CD4-positive, CD25-positive, alpha-beta regulatory T cell (primary cell): ENCODE measurements around the gene FBXO38. TPM values are rescaled to one million over a fixed set of nuclear protein-coding genes. Genes with fewer than 3 reads are reported as not detected.

Experiments
- ATAC-seq, 2 donors: fragments of 150-1000 bp; cut with Tn5 transposase; one replicate each; pipeline ENCODE4 v1.10.0; 2021; ENCODE audit warnings: low read depth in 2 of 2, moderate number of reproducible peaks in 2 of 2, moderate library complexity in 1 of 2
- DNase-seq, 3 donors: peaks; one replicate each; pipeline versions ENCODE4 v3.0.0 to v3.0.0-alpha.2; 2012 to 2022; ENCODE audit warnings: mixed read lengths in 1 of 3
- H3K27ac ChIP-seq: one replicate; pipeline ENCODE4 v1.7.0; 2013; ENCODE audit warnings: mild to moderate bottlenecking, low read length; ENCODE audit not compliant: insufficient read depth, poor library complexity, severe bottlenecking
- H3K27me3 ChIP-seq: one replicate; pipeline ENCODE4 v1.7.0; 2013; ENCODE audit warnings: low read length; ENCODE audit not compliant: control insufficient read depth, insufficient read depth
- H3K36me3 ChIP-seq: one replicate; pipeline ENCODE4 v1.7.0; 2013; ENCODE audit warnings: mild to moderate bottlenecking, low read length, moderate library complexity; ENCODE audit not compliant: control insufficient read depth, insufficient read depth
- H3K4me1 ChIP-seq: 2 replicates; pipeline ENCODE4 v1.7.0; 2013; ENCODE audit warnings: mild to moderate bottlenecking, low read length; ENCODE audit not compliant: insufficient read depth, control insufficient read depth, poor library complexity, severe bottlenecking
- H3K4me3 ChIP-seq: one replicate; pipeline ENCODE4 v1.7.0; 2013; ENCODE audit warnings: low read depth, mild to moderate bottlenecking, low read length, moderate library complexity
- H3K9me3 ChIP-seq, 2 experiments: 1 replicate in 1 of 2; 2 replicates in 1 of 2; pipeline ENCODE4 v1.7.0; 2013; ENCODE audit warnings: low read length in 2 of 2, mild to moderate bottlenecking in 1 of 2, moderate library complexity in 1 of 2; ENCODE audit not compliant: control insufficient read depth in 2 of 2
- H3K27ac Mint-ChIP-seq, 3 donors: one replicate each; pipeline ENCODE4 v1.8.0; 2020 to 2022; ENCODE audit warnings: mild to moderate bottlenecking in 3 of 3, mixed read lengths in 3 of 3, moderate library complexity in 2 of 3
- H3K27me3 Mint-ChIP-seq: one replicate; pipeline ENCODE4 v1.8.0; 2022; ENCODE audit warnings: mild to moderate bottlenecking, mixed read lengths
- H3K36me3 Mint-ChIP-seq: one replicate; pipeline ENCODE4 v1.8.0; 2020; ENCODE audit warnings: mixed read lengths
- H3K4me1 Mint-ChIP-seq, 4 donors: one replicate each; pipeline ENCODE4 v1.8.0; 2020 to 2022; ENCODE audit warnings: mixed read lengths in 4 of 4, mild to moderate bottlenecking in 1 of 4
- H3K4me3 Mint-ChIP-seq, 4 donors: one replicate each; pipeline ENCODE4 v1.8.0; 2020 to 2022; ENCODE audit warnings: mild to moderate bottlenecking in 4 of 4, mixed read lengths in 4 of 4, moderate library complexity in 3 of 4
- H3K9me3 Mint-ChIP-seq, 7 donors: one replicate each; pipeline ENCODE4 v1.8.0; 2020 to 2022; ENCODE audit warnings: mixed read lengths in 7 of 7, mild to moderate bottlenecking in 3 of 7, moderate library complexity in 2 of 7
- polyA plus RNA-seq, 4 donors: library from polyadenylated mRNA; unstranded; fragments of 300-500 nt; fragmentation: Illumina TruSeq; gene quantifications; one replicate each; pipeline ENCODE4 v1.2.3, GENCODE V29; 2021
- total RNA-seq: library from RNA; stranded (reverse); gene quantifications from one replicate; pipeline ENCODE4 v1.2.3, GENCODE V29; 2022

FBXO38 gene
- total and polyA plus RNA-seq, 5 donors from 2014 or later: 16.0 to 54.6 (median 20.4) TPM

DNA sequence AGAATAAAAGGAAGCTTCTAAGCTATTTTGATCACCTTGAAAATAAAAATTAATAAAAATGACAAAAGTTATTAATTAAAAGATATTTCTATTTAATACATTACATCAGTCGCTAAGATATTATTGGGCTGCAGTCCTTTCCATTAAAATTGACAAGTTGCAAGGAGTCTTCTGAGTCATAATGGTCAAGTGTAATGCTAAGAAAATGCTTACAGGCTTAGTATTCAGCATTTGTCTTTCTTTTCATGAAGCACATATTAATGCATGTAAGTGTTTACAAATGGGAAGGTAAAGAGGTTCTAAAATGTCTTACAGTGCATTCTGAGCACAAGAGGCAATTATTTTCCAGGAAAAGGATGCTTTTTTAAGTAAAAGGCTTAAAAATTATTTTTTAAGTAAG, 31.1 kb upstream of the FBXO38 start:
- Histone ChIP-seq H3K36me3 (no peaks in the 10 kb centered on the region), H3K9me3 (no peaks in the 10 kb centered on the region), H3K27ac (no peak overlapping the region), H3K27me3 (no peaks in the 10 kb centered on the region), H3K4me1 (no peaks in the 10 kb centered on the region), H3K4me3 (no peak overlapping the region)
- H3K4me3 Mint-ChIP-seq: no peak overlapping the region
- H3K9me3 Mint-ChIP-seq: peaks cover 0 to 4% (median 0%) of the 10 kb centered on the region in 7 donors
- no peak for ATAC-seq
- no peak overlapping the region for H3K27ac Mint-ChIP-seq
- peaks cover 5% of the 10 kb centered on the region for H3K36me3 Mint-ChIP-seq
- H3K4me1 Mint-ChIP-seq: no peaks in the 10 kb centered on the region
- H3K27me3 Mint-ChIP-seq: peaks cover 15% of the 10 kb centered on the region
- no peak for DNase-seq

GRCh38 chr5:148353634-148354033, 30.1 kb upstream of the FBXO38 start:
- no peak overlapping the region for H3K4me3 ChIP-seq
- no peaks in the 10 kb centered on the region for H3K27me3 ChIP-seq
- Mint-ChIP-seq H3K4me3 (no peak overlapping the region), H3K27ac (no peak overlapping the region), H3K4me1 (no peaks in the 10 kb centered on the region), H3K9me3 (peaks cover 0 to 4% (median 0%) of the 10 kb centered on the region in 7 donors), H3K27me3 (peaks cover 12% of the 10 kb centered on the region), H3K36me3 (peaks cover 5% of the 10 kb centered on the region)
- H3K27ac ChIP-seq: no peak overlapping the region
- H3K36me3 ChIP-seq: no peaks in the 10 kb centered on the region
- no peaks in the 10 kb centered on the region for H3K4me1 ChIP-seq
- no peaks in the 10 kb centered on the region for H3K9me3 ChIP-seq
- DNase-seq (no peak), ATAC-seq (no peak)

DNA sequence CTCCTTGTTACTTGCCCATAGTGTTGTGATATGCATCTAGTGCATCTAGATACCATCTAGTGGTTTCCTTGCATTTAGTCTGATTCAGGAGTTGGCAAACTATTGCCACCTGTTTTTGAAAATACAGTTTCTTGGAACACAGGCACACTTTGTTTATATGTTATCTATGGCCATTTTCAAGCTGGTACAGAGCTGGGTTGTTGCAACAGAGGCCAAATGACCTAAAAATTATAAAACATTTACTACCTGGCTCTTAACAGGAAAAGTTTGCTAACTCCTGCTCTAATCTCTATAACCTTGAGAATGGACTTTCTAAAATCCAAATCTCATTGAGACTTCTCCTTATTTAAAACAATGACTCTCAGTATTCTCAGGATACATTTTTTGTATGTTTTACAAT, 19.4 kb upstream of the FBXO38 start:
- H3K9me3 Mint-ChIP-seq: peaks cover 0 to 11% (median 4%) of the 10 kb centered on the region in 7 donors
- ATAC-seq: no peak

DNA sequence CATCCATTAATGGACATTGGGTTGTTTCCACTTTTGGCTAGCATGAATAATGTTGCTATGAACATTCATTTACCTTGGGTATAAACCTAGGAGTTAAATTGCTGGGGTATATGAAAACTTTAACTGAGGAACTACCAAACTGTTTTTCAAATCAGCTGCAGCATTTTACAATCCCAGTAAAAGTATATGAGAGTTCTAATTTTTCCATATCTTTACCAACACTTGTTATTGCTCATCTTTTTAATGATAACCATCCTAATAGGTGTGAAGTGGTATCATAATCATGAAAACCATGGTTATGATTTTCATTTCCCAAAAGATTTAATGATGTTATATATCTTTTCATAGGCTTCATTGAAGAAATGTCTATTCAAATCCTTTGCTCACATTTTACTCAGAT, 15.5 kb upstream of the FBXO38 start:
- no peak overlapping the region for H3K27ac Mint-ChIP-seq
- no peak overlapping the region for H3K27ac ChIP-seq
- DNase-seq: no peak
- H3K9me3 ChIP-seq: peaks cover 0 to 9% of the 10 kb centered on the region in 2 experiments
- no peaks in the 10 kb centered on the region for H3K27me3 Mint-ChIP-seq
- no peak overlapping the region for H3K4me3 ChIP-seq
- no peaks in the 10 kb centered on the region for H3K27me3 ChIP-seq
- H3K4me3 Mint-ChIP-seq: no peak overlapping the region
- peaks cover 8% of the 10 kb centered on the region for H3K36me3 Mint-ChIP-seq
- no peak for ATAC-seq
- no peaks in the 10 kb centered on the region for H3K4me1 Mint-ChIP-seq
- no peaks in the 10 kb centered on the region for H3K4me1 ChIP-seq
- H3K36me3 ChIP-seq: no peaks in the 10 kb centered on the region
- peaks cover 0 to 17% (median 4%) of the 10 kb centered on the region in 7 donors for H3K9me3 Mint-ChIP-seq

More for the DNA sequence above, 19.4 kb upstream of the FBXO38 start:
- H3K27ac Mint-ChIP-seq: no peak overlapping the region
- Histone ChIP-seq H3K9me3 (peaks cover 0 to 9% of the 10 kb centered on the region in 2 experiments), H3K27ac (no peak overlapping the region), H3K4me3 (no peak overlapping the region), H3K36me3 (no peaks in the 10 kb centered on the region), H3K27me3 (no peaks in the 10 kb centered on the region), H3K4me1 (no peaks in the 10 kb centered on the region)
- H3K4me3 Mint-ChIP-seq: no peak overlapping the region
- no peak for DNase-seq
- no peaks in the 10 kb centered on the region for H3K27me3 Mint-ChIP-seq
- H3K4me1 Mint-ChIP-seq: peaks cover 0 to 4% (median 0%) of the 10 kb centered on the region in 4 donors
- H3K36me3 Mint-ChIP-seq: no peaks in the 10 kb centered on the region

DNA sequence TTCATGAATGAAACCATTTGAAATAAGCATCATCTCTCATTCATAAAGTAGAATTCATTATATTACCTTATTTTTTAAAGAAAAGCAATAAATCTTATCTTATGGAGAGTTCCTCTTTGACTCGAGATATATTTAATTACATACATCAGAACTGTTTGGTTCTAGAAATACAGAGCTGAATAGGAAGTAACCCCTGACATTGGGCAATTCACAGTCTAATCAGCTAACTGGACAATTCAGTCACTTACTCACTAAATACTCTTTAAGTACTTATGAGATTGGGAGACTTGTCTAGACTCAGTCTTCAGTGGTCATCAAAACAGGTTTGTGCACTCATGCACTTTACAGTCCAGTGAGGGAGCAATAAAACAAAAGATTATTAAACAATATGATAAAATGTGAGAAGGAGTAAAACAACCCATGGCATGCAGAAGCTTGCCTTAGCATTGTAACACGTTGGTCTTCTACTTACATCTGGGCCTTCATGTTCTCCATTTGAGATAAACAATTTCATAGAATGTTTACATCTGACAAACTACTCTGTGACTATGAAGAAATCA, 11.5 kb upstream of the FBXO38 start:
- Mint-ChIP-seq H3K36me3 (peaks cover 16% of the 10 kb centered on the region), H3K4me1 (peaks cover 0 to 3% (median 0%) of the 10 kb centered on the region in 4 donors)

GRCh38 chr5:148372893-148373292, 10.9 kb upstream of the FBXO38 start:
- Mint-ChIP-seq H3K27me3 (no peaks in the 10 kb centered on the region), H3K9me3 (peaks cover 0 to 16% (median 4%) of the 10 kb centered on the region in 7 donors), H3K4me3 (no peak overlapping the region), H3K4me1 (peaks cover 0 to 3% (median 0%) of the 10 kb centered on the region in 4 donors), H3K27ac (no peak overlapping the region), H3K36me3 (peaks cover 21% of the 10 kb centered on the region)
- no peak for DNase-seq
- H3K27me3 ChIP-seq: no peaks in the 10 kb centered on the region
- H3K27ac ChIP-seq: no peak overlapping the region
- H3K36me3 ChIP-seq: no peaks in the 10 kb centered on the region
- no peaks in the 10 kb centered on the region for H3K4me1 ChIP-seq
- ATAC-seq: no peak
- peaks cover 0 to 8% of the 10 kb centered on the region in 2 experiments for H3K9me3 ChIP-seq
- H3K4me3 ChIP-seq: no peak overlapping the region

More for the DNA sequence above, 11.5 kb upstream of the FBXO38 start:
- no peaks in the 10 kb centered on the region for H3K27me3 ChIP-seq
- DNase-seq (no peak), ATAC-seq (no peak)
- H3K9me3 Mint-ChIP-seq: peaks cover 0 to 17% (median 4%) of the 10 kb centered on the region in 7 donors
- H3K9me3 ChIP-seq: peaks cover 0 to 9% of the 10 kb centered on the region in 2 experiments
- no peaks in the 10 kb centered on the region for H3K27me3 Mint-ChIP-seq
- no peak overlapping the region for H3K27ac ChIP-seq
- H3K27ac Mint-ChIP-seq: no peak overlapping the region
- H3K4me1 ChIP-seq: no peaks in the 10 kb centered on the region
- no peak overlapping the region for H3K4me3 ChIP-seq
- no peak overlapping the region for H3K4me3 Mint-ChIP-seq
- H3K36me3 ChIP-seq: no peaks in the 10 kb centered on the region

DNA sequence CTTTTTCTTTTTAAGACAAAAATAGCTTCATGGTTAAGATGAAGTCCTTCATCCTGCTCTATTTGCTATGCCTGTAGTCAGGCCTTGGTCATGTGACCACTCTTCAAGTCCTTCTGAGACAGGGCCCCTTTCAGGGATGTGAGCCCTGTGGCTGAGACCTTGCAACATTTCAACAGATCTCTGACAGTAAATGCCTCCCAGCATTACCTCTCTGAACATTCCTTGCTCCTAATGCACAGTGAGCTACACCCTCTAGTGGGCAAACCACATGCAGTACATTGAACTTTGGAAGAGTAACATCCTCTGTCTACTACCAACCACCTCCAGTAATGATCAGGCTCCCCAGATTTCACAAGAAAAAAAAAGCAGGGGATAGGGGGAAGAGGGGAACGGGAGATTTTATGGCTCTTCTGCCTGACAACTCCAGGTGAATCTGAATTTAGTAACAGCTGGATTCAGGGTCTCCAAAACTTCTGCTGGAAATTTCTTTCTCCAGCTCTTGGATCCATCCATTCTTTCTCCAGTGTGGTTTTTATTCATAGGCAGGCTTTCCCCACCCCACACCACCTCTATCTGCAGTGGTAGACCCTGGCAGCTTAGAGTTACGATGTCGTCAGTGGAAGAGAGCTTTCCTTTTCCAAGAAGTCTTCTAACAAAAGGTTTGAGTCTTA, 8.9 kb upstream of the FBXO38 start:
- Mint-ChIP-seq H3K27me3 (no peaks in the 10 kb centered on the region), H3K27ac (no peak overlapping the region), H3K9me3 (peaks cover 0 to 6% (median 2%) of the 10 kb centered on the region in 7 donors), H3K4me1 (peaks cover 0 to 10% (median 6%) of the 10 kb centered on the region in 4 donors), H3K4me3 (no peak overlapping the region), H3K36me3 (peaks cover 32% of the 10 kb centered on the region)
- peak in 2 of 3 donors; percentile 24 to 35 for DNase-seq
- H3K9me3 ChIP-seq: peaks cover 0 to 5% of the 10 kb centered on the region in 2 experiments
- no peak overlapping the region for H3K27ac ChIP-seq
- no peaks in the 10 kb centered on the region for H3K27me3 ChIP-seq
- H3K4me1 ChIP-seq: no peaks in the 10 kb centered on the region
- no peaks in the 10 kb centered on the region for H3K36me3 ChIP-seq
- ATAC-seq: peak in 1 of 2 donors; percentile 47
- no peak overlapping the region for H3K4me3 ChIP-seq
